Ecto neural progenitor cell (in vitro differentiated cells): ENCODE results near the gene CARMIL1.
"Not testable (repeated sequence)": the region's sequence is repeated elsewhere in the genome, so short reads cannot be mapped to it uniquely, and the experiment has no call there.

ENCODE experiments used
- DNase-seq: peaks from one replicate; pipeline ENCODE4 v3.0.0-alpha.2; 2018; ENCODE audit warnings: low spot score

Gene CARMIL1

GRCh38 chr6:25277857-25278256, 1.3 kb upstream of the CARMIL1 start:
- no peak for DNase-seq

GRCh38 chr6:25278261-25278913, 787 bp upstream of the CARMIL1 start:
- DNase-seq = no peak

GRCh38 chr6:25279748-25280343, 672 bp downstream of the CARMIL1 start:
- peak; percentile 61 for DNase-seq

GRCh38 chr6:25280344-25281074, 1.3 kb downstream of the CARMIL1 start:
- DNase-seq = no peak

GRCh38 chr6:25286891-25287290, 7.7 kb downstream of the CARMIL1 start:
- no peak for DNase-seq

- no peak for DNase-seq
These were observed 8.8 kb downstream of the CARMIL1 start for GRCh38 chr6:25287941-25288340.

- DNase-seq = no peak
These were observed 9.3 kb downstream of the CARMIL1 start for GRCh38 chr6:25288518-25288917.

GRCh38 chr6:25290306-25291060, 11.3 kb downstream of the CARMIL1 start:
- DNase-seq = no peak

- no peak for DNase-seq
These were observed 13.2 kb downstream of the CARMIL1 start for GRCh38 chr6:25292384-25292783.

- no peak for DNase-seq
These were observed 16.5 kb downstream of the CARMIL1 start for GRCh38 chr6:25295651-25296050.

GRCh38 chr6:25296217-25296905, 17.2 kb downstream of the CARMIL1 start:
- DNase-seq = no peak

GRCh38 chr6:25297039-25297441, 17.9 kb downstream of the CARMIL1 start:
- DNase-seq = no peak

GRCh38 chr6:25297823-25298522, 18.8 kb downstream of the CARMIL1 start:
- no peak for DNase-seq

- not testable (repeated sequence) for DNase-seq
These were observed 19.3 kb downstream of the CARMIL1 start for GRCh38 chr6:25298523-25298865.

- DNase-seq = no peak
These were observed 22.2 kb downstream of the CARMIL1 start for GRCh38 chr6:25301362-25301761.

- no peak for DNase-seq
These were observed 23.0 kb downstream of the CARMIL1 start for GRCh38 chr6:25302151-25302550.

GRCh38 chr6:25302677-25303128, 23.5 kb downstream of the CARMIL1 start:
- DNase-seq = no peak

- no peak for DNase-seq
These were observed 24.1 kb downstream of the CARMIL1 start for GRCh38 chr6:25303254-25303653.

- DNase-seq = no peak
These were observed 27.2 kb downstream of the CARMIL1 start for GRCh38 chr6:25306379-25306778.

GRCh38 chr6:25307805-25308494, 28.8 kb downstream of the CARMIL1 start:
- no peak for DNase-seq

- no peak for DNase-seq
These were observed 30.7 kb downstream of the CARMIL1 start for GRCh38 chr6:25309886-25310285.
